IMR-90 (cell line): ENCODE results near the gene MFSD12. TPM values are rescaled to one million over a fixed set of nuclear protein-coding genes. Genes with fewer than 3 reads are reported as not detected.
A peak's percentile ranks its signal among the peaks of the same experiment; 100 is the strongest.

Source experiments
- ATAC-seq: fragments of 200-7000 bp; cut with Tn5 transposase; 2 replicates; pipeline ENCODE4 v1.9.1; 2020; ENCODE audit warnings: low read depth, mild to moderate bottlenecking, moderate library complexity
- BruUV-seq: library from RNA; stranded (reverse); fragments of 400-500 nt; replicated peaks from 2 replicates; lab custom pipeline; 2021; lab: Mats Ljungman, UMichigan
- CTCF ChIA-PET: fragments of 300-600 bp; formaldehyde crosslinking; extraction: SDS; loops from one replicate; lab custom pipeline; 2021; ENCODE audit warnings: antibody characterized with exemption; lab: Yijun Ruan, JAX
- POLR2A ChIA-PET: fragments of 300-600 bp; sonication (Branson Sonifier 250); formaldehyde crosslinking; loops from one replicate; lab custom pipeline; 2022; ENCODE audit warnings: antibody characterized with exemption; ENCODE audit not compliant: unreplicated experiment; lab: Charles Lee
- DNase-seq: peaks from one replicate; pipeline ENCODE4 v3.0.0; 2013
- H2AFZ ChIP-seq: replicated peaks from 2 replicates; pipeline ENCODE3; 2013; ENCODE audit warnings: low read length, mild to moderate bottlenecking; ENCODE audit not compliant: poor library complexity
- H2AK5ac ChIP-seq: 2 replicates; pipeline ENCODE4 v1.6.1; 2013; ENCODE audit warnings: low read depth, low read length, inconsistent platforms
- H2AK9ac ChIP-seq: replicated peaks from 2 replicates; pipeline ENCODE3; 2013; ENCODE audit warnings: mild to moderate bottlenecking, low read depth, low read length, moderate library complexity; ENCODE audit not compliant: poor library complexity
- H2BK120ac ChIP-seq: 2 replicates; pipeline ENCODE4 v1.6.1; 2013; ENCODE audit warnings: low read depth, low read length, inconsistent platforms
- H2BK15ac ChIP-seq: 3 replicates; pipeline ENCODE4 v1.6.1; 2013; ENCODE audit warnings: low read depth, low read length, inconsistent platforms
- H2BK20ac ChIP-seq: 2 replicates; pipeline ENCODE4 v1.6.1; 2013; ENCODE audit warnings: low read depth, mild to moderate bottlenecking, inconsistent platforms, low read length, moderate library complexity
- H2BK5ac ChIP-seq: 2 replicates; pipeline ENCODE4 v1.6.1; 2013; ENCODE audit warnings: mild to moderate bottlenecking, low read depth, low read length, inconsistent platforms; ENCODE audit not compliant: poor library complexity, severe bottlenecking
- H3K14ac ChIP-seq: replicated peaks from 2 replicates; pipeline ENCODE4 v1.6.1; 2013; ENCODE audit warnings: low read depth, low read length, inconsistent platforms
- H3K18ac ChIP-seq: 2 replicates; pipeline ENCODE4 v1.6.1; 2013; ENCODE audit warnings: low read depth, low read length, control low read depth
- H3K23ac ChIP-seq: 2 replicates; pipeline ENCODE4 v1.6.1; 2013; ENCODE audit warnings: low read depth, low read length, inconsistent platforms
- H3K27ac ChIP-seq: 2 replicates; pipeline ENCODE4 v1.5.1; 2013; ENCODE audit warnings: mild to moderate bottlenecking, control low read depth, low read length; ENCODE audit not compliant: insufficient read depth
- H3K27me3 ChIP-seq: 2 replicates; pipeline ENCODE4 v1.6.1; 2013; ENCODE audit warnings: low read length; ENCODE audit not compliant: control insufficient read depth, insufficient read depth
- H3K36me3 ChIP-seq: 2 replicates; pipeline ENCODE4 v1.6.1; 2013; ENCODE audit warnings: low read length, mixed read lengths; ENCODE audit not compliant: control insufficient read depth, insufficient read depth
- H3K4ac ChIP-seq: 2 replicates; pipeline ENCODE4 v1.6.1; 2013; ENCODE audit warnings: low read depth, low read length, inconsistent platforms
- H3K4me1 ChIP-seq: 2 replicates; pipeline ENCODE4 v1.6.1; 2013; ENCODE audit warnings: low read length, mixed read lengths; ENCODE audit not compliant: control insufficient read depth, insufficient read depth
- H3K4me2 ChIP-seq: 2 replicates; pipeline ENCODE4 v1.6.1; 2013; ENCODE audit warnings: low read depth, mild to moderate bottlenecking, control low read depth, low read length, moderate library complexity
- H3K4me3 ChIP-seq: 2 replicates; pipeline ENCODE4 v1.5.1; 2013; ENCODE audit warnings: low read depth, mild to moderate bottlenecking, control low read depth, low read length, moderate library complexity; ENCODE audit not compliant: insufficient read depth
- H3K56ac ChIP-seq: 2 replicates; pipeline ENCODE4 v1.6.1; 2013; ENCODE audit warnings: low read length, inconsistent platforms; ENCODE audit not compliant: insufficient read depth; ENCODE audit errors: extremely low read depth
- H3K79me1 ChIP-seq, 2 experiments: 2 replicates each; pipeline ENCODE4 v1.6.1; 2013; ENCODE audit warnings: low read length in 2 of 2, inconsistent platforms in 1 of 2, low read depth in 1 of 2
- H3K9ac ChIP-seq: 2 replicates; pipeline ENCODE4 v1.6.1; 2013; ENCODE audit warnings: low read depth, low read length, control low read depth
- H3K9me1 ChIP-seq: 2 replicates; pipeline ENCODE4 v1.6.1; 2013; ENCODE audit warnings: low read length, inconsistent platforms; ENCODE audit not compliant: insufficient read depth
- H3K9me3 ChIP-seq: 2 replicates; pipeline ENCODE4 v1.6.1; 2013; ENCODE audit warnings: low read length; ENCODE audit not compliant: control insufficient read depth, insufficient read depth
- H4K20me1 ChIP-seq: 2 replicates; pipeline ENCODE4 v1.6.1; 2013; ENCODE audit warnings: low read length, inconsistent platforms; ENCODE audit not compliant: insufficient read depth
- H4K5ac ChIP-seq: 2 replicates; pipeline ENCODE4 v1.6.1; 2013; ENCODE audit warnings: mild to moderate bottlenecking, low read depth, low read length, control low read depth
- H4K8ac ChIP-seq, 2 experiments: 2 replicates each; pipeline ENCODE4 v1.6.1; 2013; ENCODE audit warnings: low read depth in 2 of 2, low read length in 2 of 2, control low read depth in 1 of 2, inconsistent platforms in 1 of 2
- H4K91ac ChIP-seq: 2 replicates; pipeline ENCODE4 v1.6.1; 2013; ENCODE audit warnings: low read depth, low read length, inconsistent platforms; ENCODE audit not compliant: insufficient read depth
- MAFK ChIP-seq: IDR thresholded peaks from 2 replicates; pipeline ENCODE4 v1.6.1; 2012; ENCODE audit warnings: low read depth, low read length, improper control_type of control experiment
- NFE2L2 ChIP-seq: fragments of 150-350 bp; IDR thresholded peaks from 2 replicates; pipeline ENCODE4 v1.6.1; 2016; ENCODE audit warnings: low read depth, mild to moderate bottlenecking, low read length
- POLR2A ChIP-seq: IDR thresholded peaks from 2 replicates; pipeline ENCODE4 v1.6.1; 2012; ENCODE audit warnings: mild to moderate bottlenecking, low read depth, low read length
- WGBS, 2 experiments: methylation state at CpG; one replicate each; pipeline versions ENCODE4 v1.1.5 to v1.1.7; 2013; ENCODE audit warnings: missing lambda C conversion rate in 2 of 2; ENCODE audit not compliant: insufficient read length in 1 of 2; ENCODE audit errors: extremely low coverage in 2 of 2; 5-methylcytosine and 5-hydroxymethylcytosine counted together
- dilution Hi-C: fragments of 300-500 bp; cut with HindIII; formaldehyde crosslinking; loops from one replicate; pipeline ENCODE4 v1.14.3; 2018; ENCODE audit warnings: low sequenced_read_pairs; ENCODE audit not compliant: unreplicated experiment
- in situ Hi-C: fragments of 300-500 bp; cut with MboI; formaldehyde crosslinking; loops from 3 replicates; pipeline ENCODE4 v1.14.3; 2019; ENCODE audit warnings: low sequenced_read_pairs, inconsistent platforms, mixed read lengths
- intact Hi-C: fragments of 100-400 bp; cut with micrococcal nuclease; formaldehyde crosslinking; loops from 2 replicates; pipeline ENCODE4 v1.10.0; 2022
- polyA plus RNA-seq, 3 experiments: library from polyadenylated mRNA; depleted of rRNA; stranded (reverse); fragments of >200 nt; gene quantifications; 2 replicates each; pipeline ENCODE4 v1.2.3, GENCODE V29; 2012; ENCODE audit warnings: low replicate concordance in 1 of 3
- total RNA-seq: library from RNA; depleted of rRNA; stranded (reverse); fragments of >200 nt; gene quantifications from 2 replicates; pipeline ENCODE4 v1.2.3, GENCODE V29; 2012

Gene MFSD12
- total and polyA plus RNA-seq, 2 of the 4 experiments (the other 2 are of a cell fraction), result 20.4 to 77.2 TPM

DNA sequence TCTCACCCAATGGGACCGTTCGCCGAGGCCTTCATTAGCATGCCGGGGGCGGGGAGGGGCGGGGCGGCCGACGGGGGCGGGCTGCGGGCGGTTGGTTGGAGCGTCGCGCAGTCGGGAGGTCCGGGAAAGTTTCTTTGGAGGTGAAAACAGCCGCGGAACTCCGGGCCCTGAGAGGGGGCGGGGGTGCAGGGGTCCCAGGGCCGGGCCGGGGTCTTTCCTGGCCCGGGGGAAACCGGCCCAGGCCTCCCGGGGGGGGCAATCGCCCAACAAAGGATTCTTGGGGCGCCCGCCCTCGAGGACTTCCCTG lies 15.4 kb upstream of the MFSD12 start, which contains the start of gene HMG20B:
TSS of gene HMG20B (plus strand) at position 90 of the 307 bp plus-strand sequence. CDS start 366 bp downstream, outside the sequence.
- Histone ChIP-seq H3K4ac (peak within 1 kb of the TSS; percentile 61), H4K8ac (peak within 1 kb of the TSS; percentile 86 to 99), H3K4me1 (no peaks in the 10 kb centered on the region), H2BK15ac (peak within 1 kb of the TSS; percentile 19; the same call in 1 of the 3 replicates), H3K9me3 (no peaks in the 10 kb centered on the region), H2AFZ (peak within 1 kb of the TSS; percentile 91), H3K27ac (peak within 1 kb of the TSS; percentile 24), H3K23ac (peak within 1 kb of the TSS; percentile 82), H3K18ac (peak within 1 kb of the TSS; percentile 19), H3K4me2 (peak within 1 kb of the TSS; percentile 90), H2BK20ac (no peak within 1 kb of the TSS), H2AK5ac (peak within 1 kb of the TSS; percentile 71), H4K5ac (peak within 1 kb of the TSS; percentile 45), H2BK5ac (peak within 1 kb of the TSS; percentile 37), H3K79me1 (peaks cover 7 to 22% of the 10 kb centered on the region in 2 experiments; a peak in 3 of 4 replicates), H3K27me3 (no peaks in the 10 kb centered on the region), H2BK120ac (peak within 1 kb of the TSS; percentile 9; the same call in 1 of the 2 replicates), H4K20me1 (peaks cover 10% of the 10 kb centered on the region; the same call in 1 of the 2 replicates), H3K9ac (peak within 1 kb of the TSS; percentile 64), H2AK9ac (peak within 1 kb of the TSS; percentile 96), H3K4me3 (peak within 1 kb of the TSS; percentile 87), H3K14ac (peak within 1 kb of the TSS; percentile 78), H3K56ac (peak within 1 kb of the TSS; percentile 37; the same call in 1 of the 2 replicates), H3K36me3 (peaks cover 13% of the 10 kb centered on the region; the same call in 1 of the 2 replicates), H3K9me1 (peaks cover 4% of the 10 kb centered on the region), H4K91ac (peak within 1 kb of the TSS; percentile 46)
- POLR2A ChIA-PET, result no interaction called here
- WGBS, 2 experiments, result 0% methylated on average over 4 of the region's 30 CpGs; no CpG with 5 or more reads in 1 of the 2 experiments
- no peak for DNase-seq
- ATAC-seq, result no peak
- dilution Hi-C loops, result no loop called here
- intact Hi-C loops, result no loop called here
- CTCF ChIA-PET, result no interaction called here
- no TSS peak for BruUV-seq
- TF ChIP-seq NFE2L2, result no peak
- no peak for TF ChIP-seq MAFK
- TF ChIP-seq POLR2A, result 0 out of 2 replicates have a peak, but pooled peaks have one; percentile 18
- in situ Hi-C loops, result no loop called here
